Stimulated activated CD4-positive, alpha-beta T cell treated with anti-CD3 and anti-CD28 coated beads, Interleukin-4, amount 100 ng/mL, for 1 hour (primary cell): ENCODE measurements around the gene PCMT1.
"Not testable (repeated sequence)": the region's sequence is repeated elsewhere in the genome, so short reads cannot be mapped to it uniquely, and the experiment has no call there.

ENCODE experiments used
- DNase-seq: peaks from one replicate; pipeline ENCODE4 v3.0.0-alpha.2; 2020

PCMT1 gene

GRCh38 chr6:149823013-149823412 lies 73.5 kb downstream of the PCMT1 start:
- no peak for DNase-seq

- DNase-seq: no peak
These were observed 75.8 kb downstream of the PCMT1 start for GRCh38 chr6:149825292-149825691.

- DNase-seq: no peak
These were observed 81.3 kb downstream of the PCMT1 start for GRCh38 chr6:149830731-149831307.

GRCh38 chr6:149831308-149831820 lies 81.8 kb downstream of the PCMT1 start:
- DNase-seq: no peak

- no peak for DNase-seq
These were observed 84.1 kb downstream of the PCMT1 start for GRCh38 chr6:149833651-149834050.

- DNase-seq: peak; percentile 52
These were observed 85.3 kb downstream of the PCMT1 start for GRCh38 chr6:149834513-149835481.

- DNase-seq: peak; percentile 45
These were observed 91.0 kb downstream of the PCMT1 start for GRCh38 chr6:149840345-149841075.

GRCh38 chr6:149842331-149842730 lies 92.8 kb downstream of the PCMT1 start:
- no peak for DNase-seq

GRCh38 chr6:149843051-149843633 lies 93.6 kb downstream of the PCMT1 start:
- no peak for DNase-seq

- not testable (repeated sequence) for DNase-seq
These were observed 94.5 kb downstream of the PCMT1 start for GRCh38 chr6:149844036-149844435.

- no peak for DNase-seq
These were observed 94.9 kb downstream of the PCMT1 start for GRCh38 chr6:149844480-149844879.

GRCh38 chr6:149845549-149845948 lies 96.0 kb downstream of the PCMT1 start:
- DNase-seq: no peak

GRCh38 chr6:149846321-149846720 lies 96.8 kb downstream of the PCMT1 start:
- DNase-seq: no peak

GRCh38 chr6:149847939-149848267 lies 98.4 kb downstream of the PCMT1 start:
- DNase-seq: no peak

- DNase-seq: not testable (repeated sequence)
These were observed 98.8 kb downstream of the PCMT1 start for GRCh38 chr6:149848343-149848742.

- no peak for DNase-seq
These were observed 102.0 kb downstream of the PCMT1 start for GRCh38 chr6:149851461-149852110.

GRCh38 chr6:149852180-149852579 lies 102.6 kb downstream of the PCMT1 start:
- no peak for DNase-seq

GRCh38 chr6:149852881-149853280 lies 103.3 kb downstream of the PCMT1 start:
- no peak for DNase-seq

- DNase-seq: not testable (repeated sequence)
These were observed 104.5 kb downstream of the PCMT1 start for GRCh38 chr6:149854017-149854416.

GRCh38 chr6:149854532-149854931 lies 105.0 kb downstream of the PCMT1 start:
- no peak for DNase-seq

- DNase-seq: no peak
These were observed 105.6 kb downstream of the PCMT1 start for GRCh38 chr6:149855040-149855654.

- DNase-seq: no peak
These were observed 106.2 kb downstream of the PCMT1 start for GRCh38 chr6:149855741-149856140.
